Bronchial epithelial cell (primary cell): ENCODE results near the gene NAGPA. TPM values are rescaled to one million over a fixed set of nuclear protein-coding genes. Genes with fewer than 3 reads are reported as not detected.

ENCODE experiments used
- DNase-seq: peaks from one replicate; pipeline ENCODE4 v3.0.0-alpha.2; 2010; ENCODE audit warnings: low read depth
- FAIRE-seq: peaks from 2 replicates; lab custom pipeline; 2011; peaks lifted over from hg19 to GRCh38; lab: Jason Lieb, UNC
- H3K27me3 ChIP-seq: 2 replicates; pipeline ENCODE4 v1.5.1; 2011; ENCODE audit warnings: low read length; ENCODE audit not compliant: control insufficient read depth, insufficient read depth
- H3K36me3 ChIP-seq: 2 replicates; pipeline ENCODE4 v1.5.1; 2011; ENCODE audit warnings: low read length; ENCODE audit not compliant: control insufficient read depth, insufficient read depth
- H3K4me3 ChIP-seq: 2 replicates; pipeline ENCODE4 v1.5.1; 2011; ENCODE audit warnings: mild to moderate bottlenecking, low read depth, low read length, control low read depth
- CTCF ChIP-seq: IDR thresholded peaks from 2 replicates; pipeline ENCODE4 v1.5.1; 2011; ENCODE audit warnings: mild to moderate bottlenecking, moderate library complexity, low read length, control low read depth, inconsistent platforms; ENCODE audit not compliant: insufficient read depth, severe bottlenecking
- total RNA-seq: library from RNA; depleted of rRNA; stranded (reverse); fragments of >200 nt; gene quantifications from 2 replicates; pipeline ENCODE4 v1.2.1, GENCODE V29; 2014

The NAGPA gene
- total RNA-seq, 1 donor from 2014 or later, result 9.7 TPM

- DNase-seq (no peak), FAIRE-seq (no peak)
- Histone ChIP-seq H3K27me3 (no peaks in the 10 kb centered on the region), H3K4me3 (no peak overlapping the region), H3K36me3 (no peaks in the 10 kb centered on the region)
- no peak for TF ChIP-seq CTCF
Observed at GRCh38 chr16:4979736-4980660, 53.7 kb downstream of the NAGPA start.

GRCh38 chr16:4979164-4979563 lies 54.6 kb downstream of the NAGPA start:
- Histone ChIP-seq H3K27me3 (no peaks in the 10 kb centered on the region), H3K4me3 (no peak overlapping the region), H3K36me3 (no peaks in the 10 kb centered on the region)
- FAIRE-seq (peak; percentile 7), DNase-seq (no peak)
- no peak for TF ChIP-seq CTCF

- H3K4me3 ChIP-seq, result no peak overlapping the region
- DNase-seq, result no peak
- FAIRE-seq, result no peak
- no peaks in the 10 kb centered on the region for H3K36me3 ChIP-seq
- no peak for TF ChIP-seq CTCF
- no peaks in the 10 kb centered on the region for H3K27me3 ChIP-seq
Observed at GRCh38 chr16:4976611-4977145, 57.1 kb downstream of the NAGPA start.

- FAIRE-seq, result no peak
- no peak for TF ChIP-seq CTCF
- no peaks in the 10 kb centered on the region for H3K36me3 ChIP-seq
- DNase-seq, result no peak
- no peaks in the 10 kb centered on the region for H3K27me3 ChIP-seq
- H3K4me3 ChIP-seq, result no peak overlapping the region
Observed at GRCh38 chr16:4976079-4976478, 57.7 kb downstream of the NAGPA start.

Other genes with a start within 250 kb of the NAGPA start
- not detected in 2 replicates for gene SEPTIN12, start 245.6 kb downstream of the NAGPA start, total RNA-seq
- gene SMIM22, start 238.6 kb downstream of the NAGPA start, total RNA-seq, result 0.79 and 9.0 TPM in 2 replicates
- 16.1 and 19.8 TPM in 2 replicates for gene ROGDI, start 231.3 kb downstream of the NAGPA start, total RNA-seq
- gene GLYR1, start 186.6 kb downstream of the NAGPA start, total RNA-seq, result 31.1 and 35.5 TPM in 2 replicates
- 17.6 and 21.8 TPM in 2 replicates for gene UBN1, start 186.5 kb downstream of the NAGPA start, total RNA-seq
- gene PPL, start 96.8 kb downstream of the NAGPA start, total RNA-seq, result 184 and 378 TPM in 2 replicates
- under 0.01 and 0.13 TPM in 2 replicates for gene SEC14L5, start 75.6 kb downstream of the NAGPA start, total RNA-seq
- not detected in 2 replicates for gene C16orf89, start 32.0 kb upstream of the NAGPA start, total RNA-seq
- gene ALG1, start 37.9 kb upstream of the NAGPA start, total RNA-seq, result 16.4 and 20.5 TPM in 2 replicates
- gene EEF2KMT, start 63.9 kb upstream of the NAGPA start, total RNA-seq, result 12.3 and 16.6 TPM in 2 replicates